Subcutaneous adipose tissue (tissue), 4 donors: Measurements from ENCODE around the gene POSTN. TPM values are rescaled to one million over a fixed set of nuclear protein-coding genes. Genes with fewer than 3 reads are reported as not detected.

Source experiments
- total RNA-seq, 4 donors: library from RNA; depleted of rRNA; stranded (reverse); fragments of >200 nt; gene quantifications; one replicate each; pipeline ENCODE4 v1.1.0, GENCODE V29; 2016
- TF ChIP-seq, protein P1 (sequence below): fragments of 450-650 bp; IDR thresholded peaks from one replicate; pipeline ENCODE4 v1.5.1; 2016; ENCODE audit warnings: low read depth, mild to moderate bottlenecking, control low read depth, antibody characterized with exemption, moderate library complexity

The POSTN gene
- 100 to 1,000 TPM in 2 of 4 donors, 10 to 100 TPM in 2; 62.8 to 129 (median 95.4) TPM for total RNA-seq

DNA sequence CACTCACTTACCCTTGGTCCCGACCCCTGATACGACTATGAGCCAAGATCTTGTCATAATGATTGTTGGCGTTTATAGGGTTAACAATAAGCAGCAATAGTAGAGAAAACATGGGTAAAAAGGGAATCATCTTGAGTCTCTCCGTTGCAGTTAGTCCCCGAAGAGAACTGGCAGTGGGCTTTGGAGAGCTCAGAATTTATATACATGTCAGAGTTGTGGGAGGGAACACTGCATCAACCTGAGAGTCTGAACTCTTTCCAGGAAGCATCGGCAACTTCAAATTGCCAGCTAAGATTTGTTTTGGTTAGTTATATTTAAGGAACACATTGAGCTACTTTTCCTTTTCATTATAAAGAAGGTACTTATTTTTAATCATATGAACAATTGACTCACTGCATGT lies at the start of gene POSTN:
TSS of gene POSTN (minus strand) at position 172 of the 400 bp plus-strand sequence. CDS start at position 130, 42 bp downstream.
- TF ChIP-seq, protein P1, sequence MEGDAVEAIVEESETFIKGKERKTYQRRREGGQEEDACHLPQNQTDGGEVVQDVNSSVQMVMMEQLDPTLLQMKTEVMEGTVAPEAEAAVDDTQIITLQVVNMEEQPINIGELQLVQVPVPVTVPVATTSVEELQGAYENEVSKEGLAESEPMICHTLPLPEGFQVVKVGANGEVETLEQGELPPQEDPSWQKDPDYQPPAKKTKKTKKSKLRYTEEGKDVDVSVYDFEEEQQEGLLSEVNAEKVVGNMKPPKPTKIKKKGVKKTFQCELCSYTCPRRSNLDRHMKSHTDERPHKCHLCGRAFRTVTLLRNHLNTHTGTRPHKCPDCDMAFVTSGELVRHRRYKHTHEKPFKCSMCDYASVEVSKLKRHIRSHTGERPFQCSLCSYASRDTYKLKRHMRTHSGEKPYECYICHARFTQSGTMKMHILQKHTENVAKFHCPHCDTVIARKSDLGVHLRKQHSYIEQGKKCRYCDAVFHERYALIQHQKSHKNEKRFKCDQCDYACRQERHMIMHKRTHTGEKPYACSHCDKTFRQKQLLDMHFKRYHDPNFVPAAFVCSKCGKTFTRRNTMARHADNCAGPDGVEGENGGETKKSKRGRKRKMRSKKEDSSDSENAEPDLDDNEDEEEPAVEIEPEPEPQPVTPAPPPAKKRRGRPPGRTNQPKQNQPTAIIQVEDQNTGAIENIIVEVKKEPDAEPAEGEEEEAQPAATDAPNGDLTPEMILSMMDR = no peak

- TF ChIP-seq, protein P1 = no peak
Observed at GRCh38 chr13:37647031-37647650, 48.6 kb upstream of the POSTN start.

DNA sequence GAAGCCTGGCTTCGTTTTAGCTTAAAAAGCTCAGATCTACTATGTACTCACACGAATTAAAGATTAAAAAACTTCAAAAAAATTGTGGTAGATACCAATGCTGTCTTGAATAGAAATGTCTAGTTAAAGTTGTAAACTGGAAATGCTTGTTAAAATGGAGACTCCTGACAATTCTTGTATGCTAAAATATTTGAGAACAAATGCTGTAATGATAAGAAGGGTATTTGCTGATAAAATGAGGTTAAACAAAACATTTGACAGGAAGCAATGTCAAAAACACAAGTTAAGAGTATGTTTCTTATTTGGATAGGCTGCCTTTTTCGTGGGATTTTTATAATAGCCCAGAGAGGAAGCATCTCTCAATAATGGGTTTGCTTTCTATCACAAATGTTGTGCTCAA lies 48.0 kb upstream of the POSTN start:
- TF ChIP-seq, protein P1 = no peak

- TF ChIP-seq, protein P1 = no peak
Observed at GRCh38 chr13:37645181-37645740, 46.7 kb upstream of the POSTN start.

DNA sequence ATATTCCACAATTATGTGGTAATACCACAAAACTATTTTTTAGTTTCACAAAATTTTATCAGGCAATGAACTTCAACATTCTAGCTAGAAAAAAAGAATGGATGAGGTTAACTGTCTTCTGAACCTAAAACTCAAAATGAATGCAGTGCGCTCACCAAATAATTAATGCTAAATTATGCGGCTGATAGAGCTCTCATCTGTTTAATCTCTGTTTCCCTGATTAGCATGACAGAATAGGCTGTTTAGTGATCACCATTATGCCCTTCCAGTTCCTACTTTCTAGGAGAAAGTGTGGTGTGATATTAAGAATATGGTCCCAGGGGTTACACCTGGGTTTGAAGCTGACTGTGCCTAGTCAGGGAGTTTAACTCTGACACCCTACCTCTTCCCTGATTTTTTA lies 42.8 kb upstream of the POSTN start:
- TF ChIP-seq, protein P1 = no peak

- TF ChIP-seq, protein P1 = no peak
Observed at GRCh38 chr13:37640499-37640898, 41.9 kb upstream of the POSTN start.

- TF ChIP-seq, protein P1 = no peak
Observed at GRCh38 chr13:37636701-37637100, 38.1 kb upstream of the POSTN start.
